HepG2 (cell line): ENCODE results near the gene RNF114. TPM values are rescaled to one million over a fixed set of nuclear protein-coding genes. Genes with fewer than 3 reads are reported as not detected.
"Not testable (repeated sequence)": the region's sequence is repeated elsewhere in the genome, so short reads cannot be mapped to it uniquely, and the experiment has no call there.

Experiments
- ATAC-seq: fragments of 200-7000 bp; cut with Tn5 transposase; 3 replicates; pipeline ENCODE4 v1.9.1; 2020; ENCODE audit warnings: mild to moderate bottlenecking, moderate library complexity
- BruUV-seq: library from RNA; stranded (reverse); fragments of 400-500 nt; replicated peaks from 2 replicates; lab custom pipeline; 2021; lab: Mats Ljungman, UMichigan
- CTCF ChIA-PET: fragments of 300-600 bp; formaldehyde crosslinking; extraction: SDS; loops from one replicate; lab custom pipeline; 2021; ENCODE audit warnings: low total read pairs, inconsistent platforms, low intra/inter-chr PET ratio; lab: Yijun Ruan, JAX
- POLR2A ChIA-PET: fragments of 350-600 bp; sonication (Branson Sonifier 250); formaldehyde crosslinking; loops from one replicate; lab custom pipeline; 2020; ENCODE audit warnings: antibody characterized with exemption, inconsistent platforms; lab: Yijun Ruan, JAX
- DNase-seq: peaks from one replicate; pipeline ENCODE4 v3.0.0-alpha.2; 2015; ENCODE audit warnings: low spot score
- FAIRE-seq: peaks from 3 replicates; lab custom pipeline; 2011; peaks lifted over from hg19 to GRCh38; lab: Jason Lieb, UNC
- H2AFZ ChIP-seq: one replicate; pipeline ENCODE4 v1.6.1; 2011; ENCODE audit warnings: low read length, inconsistent platforms
- H3K27ac ChIP-seq: fragments of 300-600 bp; 3 replicates; pipeline ENCODE4 v1.8.0; 2011; ENCODE audit warnings: mixed run types, mild to moderate bottlenecking, mixed read lengths, low read length, inconsistent platforms; ENCODE audit not compliant: insufficient read depth; ENCODE audit errors: extremely low read length
- H3K27me3 ChIP-seq, 2 experiments: fragments of 200-600 bp in 1 of 2; 2 replicates in 1 of 2; 3 replicates in 1 of 2; pipeline versions ENCODE4 v1.6.0 to v1.8.0; 2011; ENCODE audit warnings: low read length in 2 of 2, mild to moderate bottlenecking in 2 of 2, moderate library complexity in 2 of 2, inconsistent platforms in 1 of 2; ENCODE audit not compliant: insufficient read depth in 2 of 2, control insufficient read depth in 1 of 2
- H3K36me3 ChIP-seq, 2 experiments: fragments of 200-600 bp in 1 of 2; replicated peaks in 1 of 2; 2 replicates in 1 of 2; 3 replicates in 1 of 2; pipeline versions ENCODE4 v1.5.1 to v1.8.0; 2011; ENCODE audit warnings: low read length in 2 of 2, inconsistent platforms in 1 of 2; ENCODE audit not compliant: insufficient read depth in 2 of 2, control insufficient read depth in 1 of 2
- H3K4me1 ChIP-seq: 2 replicates; pipeline ENCODE4 v1.5.1; 2012; ENCODE audit warnings: low read length, inconsistent platforms; ENCODE audit not compliant: insufficient read depth
- H3K4me2 ChIP-seq: 2 replicates; pipeline ENCODE4 v1.6.0; 2011; ENCODE audit warnings: low read depth, low read length, inconsistent platforms
- H3K4me3 ChIP-seq, 3 experiments: fragments of 200-600 bp in 1 of 3; sonication (generic), shearing (Covaris generic) in 1 of 3; replicated peaks in 1 of 3; 2 replicates each; pipeline ENCODE4 v1.5.1; 2011 to 2016; ENCODE audit warnings: low read length in 3 of 3, inconsistent platforms in 2 of 3, low read depth in 2 of 3, mild to moderate bottlenecking in 2 of 3, control low read depth in 1 of 3, mixed read lengths in 1 of 3; ENCODE audit not compliant: insufficient read depth in 1 of 3
- H3K79me2 ChIP-seq: one replicate; pipeline ENCODE4 v1.6.1; 2011; ENCODE audit warnings: low read length, inconsistent platforms; ENCODE audit not compliant: insufficient read depth
- H3K9ac ChIP-seq: 2 replicates; pipeline ENCODE4 v1.6.0; 2011; ENCODE audit warnings: mild to moderate bottlenecking, low read depth, low read length, inconsistent platforms; ENCODE audit not compliant: insufficient read depth
- H3K9me3 ChIP-seq: 2 replicates; pipeline ENCODE4 v1.5.1; 2012; ENCODE audit warnings: mild to moderate bottlenecking, low read length
- H4K20me1 ChIP-seq: 2 replicates; pipeline ENCODE4 v1.6.0; 2011; ENCODE audit warnings: inconsistent platforms, mild to moderate bottlenecking, low read length, moderate library complexity; ENCODE audit not compliant: insufficient read depth
- HOXA3 ChIP-seq: sonication (generic); formaldehyde crosslinking; IDR thresholded peaks from 2 replicates; pipeline ENCODE4 v1.5.0; 2020; ENCODE audit warnings: missing genetic modification reagents
- ZNF674 ChIP-seq: sonication (generic); formaldehyde crosslinking; IDR thresholded peaks from 2 replicates; pipeline ENCODE4 v1.5.0; 2020; ENCODE audit warnings: low read depth, mild to moderate bottlenecking, missing genetic modification reagents
- WGBS: methylation state at CpG from one replicate; pipeline ENCODE4 v1.1.6; 2017; ENCODE audit warnings: low lambda C conversion rate; 5-methylcytosine and 5-hydroxymethylcytosine counted together
- in situ Hi-C: cut with HindIII; loops from 2 replicates; pipeline ENCODE4 v1.10.0; 2017; ENCODE audit warnings: low pct_unique_long_range_greater_than_20kb; ENCODE audit not compliant: extremely low pct_ligation_motif_present
- intact Hi-C: fragments of 100-400 bp; cut with micrococcal nuclease; formaldehyde crosslinking; loops from one replicate; pipeline ENCODE4 v1.10.0; 2022; ENCODE audit not compliant: unreplicated experiment
- polyA plus RNA-seq, 8 experiments: library from polyadenylated mRNA; depleted of rRNA in 3 of 8; stranded (reverse) in 7 of 8; unstranded in 1 of 8; fragments of >200 nt; fragmentation: Illumina TruSeq in 4 of 8; extraction: Trizol in 4 of 8; gene quantifications; 2 replicates each; pipeline versions ENCODE4 v1.2.1 to v1.2.3, GENCODE V29; 2011 to 2016; ENCODE audit warnings: low read depth in 4 of 8, missing spikeins in 1 of 8, mixed read lengths in 1 of 8; ENCODE audit not compliant: insufficient read depth in 1 of 8
- total RNA-seq, 5 experiments: library from RNA; depleted of rRNA; stranded (reverse); fragments of >200 nt; fragmentation: Illumina TruSeq; extraction: Trizol; gene quantifications; 2 replicates each; pipeline ENCODE4 v1.2.3, GENCODE V29; 2016; ENCODE audit warnings: low read depth in 1 of 5
- TF ChIP-seq, protein P1 (sequence below): sonication (generic); formaldehyde crosslinking; IDR thresholded peaks from 2 replicates; pipeline ENCODE4 v1.4.0; 2020; ENCODE audit warnings: low read depth, missing genetic modification reagents
- TF ChIP-seq, protein P2 (sequence below): sonication (generic); formaldehyde crosslinking; IDR thresholded peaks from 2 replicates; pipeline ENCODE4 v1.4.0; 2020; ENCODE audit warnings: missing genetic modification reagents
- TF ChIP-seq, protein P3 (sequence below): sonication (generic); formaldehyde crosslinking; IDR thresholded peaks from 2 replicates; pipeline ENCODE4 v1.4.0; 2020; ENCODE audit warnings: missing genetic modification reagents
- TF ChIP-seq, protein P4 (sequence below): sonication (generic); formaldehyde crosslinking; IDR thresholded peaks from 2 replicates; pipeline ENCODE4 v1.5.0; 2020; ENCODE audit warnings: mild to moderate bottlenecking, missing genetic modification reagents

RNF114 gene
- total and polyA plus RNA-seq, 2 of the 13 experiments (the other 11 are each of a cell fraction or from before 2014, with no cell fraction given): 119 to 126 TPM

DNA sequence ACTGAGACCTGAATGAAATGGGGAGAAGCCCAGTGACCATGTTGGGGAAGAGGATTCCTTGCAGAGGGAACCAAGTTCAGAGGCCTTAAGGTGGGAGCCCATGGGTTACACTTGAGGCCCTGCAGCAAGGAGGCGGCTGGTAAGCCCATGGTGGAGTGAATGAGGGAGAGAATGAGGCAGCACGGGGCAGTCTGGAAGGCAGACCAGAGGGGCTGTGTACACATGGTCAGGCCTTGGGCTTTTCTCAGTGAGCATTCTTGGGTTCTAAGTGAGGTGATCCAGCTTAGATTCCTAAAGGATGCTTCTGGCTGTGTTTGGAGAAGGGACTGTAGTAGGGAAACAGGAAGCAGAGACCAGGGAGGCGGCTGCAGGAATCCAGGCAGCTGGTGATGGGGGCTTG is 19.0 kb downstream of the RNF114 start (continued):
- TF ChIP-seq, protein P1, sequence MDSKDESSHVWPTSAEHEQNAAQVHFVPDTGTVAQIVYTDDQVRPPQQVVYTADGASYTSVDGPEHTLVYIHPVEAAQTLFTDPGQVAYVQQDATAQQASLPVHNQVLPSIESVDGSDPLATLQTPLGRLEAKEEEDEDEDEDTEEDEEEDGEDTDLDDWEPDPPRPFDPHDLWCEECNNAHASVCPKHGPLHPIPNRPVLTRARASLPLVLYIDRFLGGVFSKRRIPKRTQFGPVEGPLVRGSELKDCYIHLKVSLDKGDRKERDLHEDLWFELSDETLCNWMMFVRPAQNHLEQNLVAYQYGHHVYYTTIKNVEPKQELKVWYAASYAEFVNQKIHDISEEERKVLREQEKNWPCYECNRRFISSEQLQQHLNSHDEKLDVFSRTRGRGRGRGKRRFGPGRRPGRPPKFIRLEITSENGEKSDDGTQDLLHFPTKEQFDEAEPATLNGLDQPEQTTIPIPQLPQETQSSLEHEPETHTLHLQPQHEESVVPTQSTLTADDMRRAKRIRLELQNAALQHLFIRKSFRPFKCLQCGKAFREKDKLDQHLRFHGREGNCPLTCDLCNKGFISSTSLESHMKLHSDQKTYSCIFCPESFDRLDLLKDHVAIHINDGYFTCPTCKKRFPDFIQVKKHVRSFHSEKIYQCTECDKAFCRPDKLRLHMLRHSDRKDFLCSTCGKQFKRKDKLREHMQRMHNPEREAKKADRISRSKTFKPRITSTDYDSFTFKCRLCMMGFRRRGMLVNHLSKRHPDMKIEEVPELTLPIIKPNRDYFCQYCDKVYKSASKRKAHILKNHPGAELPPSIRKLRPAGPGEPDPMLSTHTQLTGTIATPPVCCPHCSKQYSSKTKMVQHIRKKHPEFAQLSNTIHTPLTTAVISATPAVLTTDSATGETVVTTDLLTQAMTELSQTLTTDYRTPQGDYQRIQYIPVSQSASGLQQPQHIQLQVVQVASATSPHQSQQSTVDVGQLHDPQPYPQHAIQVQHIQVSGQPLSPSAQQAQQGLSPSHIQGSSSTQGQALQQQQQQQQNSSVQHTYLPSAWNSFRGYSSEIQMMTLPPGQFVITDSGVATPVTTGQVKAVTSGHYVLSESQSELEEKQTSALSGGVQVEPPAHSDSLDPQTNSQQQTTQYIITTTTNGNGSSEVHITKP (CRISPR knock-in tag): no peak

DNA sequence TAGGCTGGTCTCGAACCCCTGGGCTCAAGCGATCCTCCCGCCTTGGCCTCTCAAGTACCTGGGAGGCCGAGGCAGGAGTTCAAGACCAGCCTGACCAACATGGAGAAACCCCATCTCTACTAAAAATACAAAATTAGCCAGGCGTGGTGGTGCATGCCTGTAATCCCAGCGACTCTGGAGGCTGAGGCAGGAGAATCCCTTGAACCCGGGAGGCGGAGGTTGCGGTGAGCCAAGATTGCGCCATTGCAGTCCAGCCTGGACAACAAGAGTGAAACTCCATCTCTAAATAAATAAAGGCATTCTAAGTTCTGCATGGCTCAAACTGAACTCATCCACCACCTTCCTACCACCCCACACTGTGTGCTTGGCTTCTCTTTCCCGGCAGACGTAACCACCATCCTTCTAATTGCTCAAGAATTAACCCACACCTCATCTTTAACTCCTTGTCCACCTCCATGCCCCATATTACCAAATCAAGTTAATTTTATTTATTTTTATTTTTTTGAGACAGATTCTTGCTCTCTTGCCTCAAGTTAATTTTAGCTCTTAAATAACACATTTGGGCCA is 19.7 kb downstream of the RNF114 start:
- H3K27me3 ChIP-seq, ATAC-seq, H3K4me2 ChIP-seq, in situ Hi-C loops, CTCF ChIA-PET, intact Hi-C loops, BruUV-seq: not testable (repeated sequence)
- H3K4me1 ChIP-seq: peaks cover 16% of the 10 kb centered on the region
- TF ChIP-seq, protein P2, sequence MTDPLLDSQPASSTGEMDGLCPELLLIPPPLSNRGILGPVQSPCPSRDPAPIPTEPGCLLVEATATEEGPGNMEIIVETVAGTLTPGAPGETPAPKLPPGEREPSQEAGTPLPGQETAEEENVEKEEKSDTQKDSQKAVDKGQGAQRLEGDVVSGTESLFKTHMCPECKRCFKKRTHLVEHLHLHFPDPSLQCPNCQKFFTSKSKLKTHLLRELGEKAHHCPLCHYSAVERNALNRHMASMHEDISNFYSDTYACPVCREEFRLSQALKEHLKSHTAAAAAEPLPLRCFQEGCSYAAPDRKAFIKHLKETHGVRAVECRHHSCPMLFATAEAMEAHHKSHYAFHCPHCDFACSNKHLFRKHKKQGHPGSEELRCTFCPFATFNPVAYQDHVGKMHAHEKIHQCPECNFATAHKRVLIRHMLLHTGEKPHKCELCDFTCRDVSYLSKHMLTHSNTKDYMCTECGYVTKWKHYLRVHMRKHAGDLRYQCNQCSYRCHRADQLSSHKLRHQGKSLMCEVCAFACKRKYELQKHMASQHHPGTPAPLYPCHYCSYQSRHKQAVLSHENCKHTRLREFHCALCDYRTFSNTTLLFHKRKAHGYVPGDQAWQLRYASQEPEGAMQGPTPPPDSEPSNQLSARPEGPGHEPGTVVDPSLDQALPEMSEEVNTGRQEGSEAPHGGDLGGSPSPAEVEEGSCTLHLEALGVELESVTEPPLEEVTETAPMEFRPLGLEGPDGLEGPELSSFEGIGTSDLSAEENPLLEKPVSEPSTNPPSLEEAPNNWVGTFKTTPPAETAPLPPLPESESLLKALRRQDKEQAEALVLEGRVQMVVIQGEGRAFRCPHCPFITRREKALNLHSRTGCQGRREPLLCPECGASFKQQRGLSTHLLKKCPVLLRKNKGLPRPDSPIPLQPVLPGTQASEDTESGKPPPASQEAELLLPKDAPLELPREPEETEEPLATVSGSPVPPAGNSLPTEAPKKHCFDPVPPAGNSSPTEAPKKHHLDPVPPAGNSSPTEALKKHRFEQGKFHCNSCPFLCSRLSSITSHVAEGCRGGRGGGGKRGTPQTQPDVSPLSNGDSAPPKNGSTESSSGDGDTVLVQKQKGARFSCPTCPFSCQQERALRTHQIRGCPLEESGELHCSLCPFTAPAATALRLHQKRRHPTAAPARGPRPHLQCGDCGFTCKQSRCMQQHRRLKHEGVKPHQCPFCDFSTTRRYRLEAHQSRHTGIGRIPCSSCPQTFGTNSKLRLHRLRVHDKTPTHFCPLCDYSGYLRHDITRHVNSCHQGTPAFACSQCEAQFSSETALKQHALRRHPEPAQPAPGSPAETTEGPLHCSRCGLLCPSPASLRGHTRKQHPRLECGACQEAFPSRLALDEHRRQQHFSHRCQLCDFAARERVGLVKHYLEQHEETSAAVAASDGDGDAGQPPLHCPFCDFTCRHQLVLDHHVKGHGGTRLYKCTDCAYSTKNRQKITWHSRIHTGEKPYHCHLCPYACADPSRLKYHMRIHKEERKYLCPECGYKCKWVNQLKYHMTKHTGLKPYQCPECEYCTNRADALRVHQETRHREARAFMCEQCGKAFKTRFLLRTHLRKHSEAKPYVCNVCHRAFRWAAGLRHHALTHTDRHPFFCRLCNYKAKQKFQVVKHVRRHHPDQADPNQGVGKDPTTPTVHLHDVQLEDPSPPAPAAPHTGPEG (CRISPR knock-in tag): 0 out of 2 replicates have a peak, but pooled peaks have one; percentile 33
- TF ChIP-seq HOXA3 (CRISPR knock-in tag) (0 out of 2 replicates have a peak, but pooled peaks have one; percentile 39), ZNF674 (0 out of 2 replicates have a peak, but pooled peaks have one; percentile 5)
- TF ChIP-seq, protein P3, sequence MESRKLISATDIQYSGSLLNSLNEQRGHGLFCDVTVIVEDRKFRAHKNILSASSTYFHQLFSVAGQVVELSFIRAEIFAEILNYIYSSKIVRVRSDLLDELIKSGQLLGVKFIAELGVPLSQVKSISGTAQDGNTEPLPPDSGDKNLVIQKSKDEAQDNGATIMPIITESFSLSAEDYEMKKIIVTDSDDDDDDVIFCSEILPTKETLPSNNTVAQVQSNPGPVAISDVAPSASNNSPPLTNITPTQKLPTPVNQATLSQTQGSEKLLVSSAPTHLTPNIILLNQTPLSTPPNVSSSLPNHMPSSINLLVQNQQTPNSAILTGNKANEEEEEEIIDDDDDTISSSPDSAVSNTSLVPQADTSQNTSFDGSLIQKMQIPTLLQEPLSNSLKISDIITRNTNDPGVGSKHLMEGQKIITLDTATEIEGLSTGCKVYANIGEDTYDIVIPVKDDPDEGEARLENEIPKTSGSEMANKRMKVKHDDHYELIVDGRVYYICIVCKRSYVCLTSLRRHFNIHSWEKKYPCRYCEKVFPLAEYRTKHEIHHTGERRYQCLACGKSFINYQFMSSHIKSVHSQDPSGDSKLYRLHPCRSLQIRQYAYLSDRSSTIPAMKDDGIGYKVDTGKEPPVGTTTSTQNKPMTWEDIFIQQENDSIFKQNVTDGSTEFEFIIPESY (CRISPR knock-in tag): peak; percentile 62; the same call in 1 of the 2 replicates
- TF ChIP-seq, protein P4, sequence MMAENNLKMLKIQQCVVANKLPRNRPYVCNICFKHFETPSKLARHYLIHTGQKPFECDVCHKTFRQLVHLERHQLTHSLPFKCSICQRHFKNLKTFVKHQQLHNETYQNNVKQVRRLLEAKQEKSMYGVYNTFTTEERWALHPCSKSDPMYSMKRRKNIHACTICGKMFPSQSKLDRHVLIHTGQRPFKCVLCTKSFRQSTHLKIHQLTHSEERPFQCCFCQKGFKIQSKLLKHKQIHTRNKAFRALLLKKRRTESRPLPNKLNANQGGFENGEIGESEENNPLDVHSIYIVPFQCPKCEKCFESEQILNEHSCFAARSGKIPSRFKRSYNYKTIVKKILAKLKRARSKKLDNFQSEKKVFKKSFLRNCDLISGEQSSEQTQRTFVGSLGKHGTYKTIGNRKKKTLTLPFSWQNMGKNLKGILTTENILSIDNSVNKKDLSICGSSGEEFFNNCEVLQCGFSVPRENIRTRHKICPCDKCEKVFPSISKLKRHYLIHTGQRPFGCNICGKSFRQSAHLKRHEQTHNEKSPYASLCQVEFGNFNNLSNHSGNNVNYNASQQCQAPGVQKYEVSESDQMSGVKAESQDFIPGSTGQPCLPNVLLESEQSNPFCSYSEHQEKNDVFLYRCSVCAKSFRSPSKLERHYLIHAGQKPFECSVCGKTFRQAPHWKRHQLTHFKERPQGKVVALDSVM (CRISPR knock-in tag): peak; percentile 85
- TF ChIP-seq, all 625 proteins: peak for 5; not testable (repeated sequence) for 620
- FAIRE-seq, POLR2A ChIA-PET, H3K79me2 ChIP-seq, H3K9me3 ChIP-seq, H3K9ac ChIP-seq, H3K4me3 ChIP-seq, H2AFZ ChIP-seq, H4K20me1 ChIP-seq, DNase-seq, H3K27ac ChIP-seq: not testable (repeated sequence)
- peaks cover 26 to 60% of the 10 kb centered on the region in 2 experiments for H3K36me3 ChIP-seq
- WGBS: 96% methylated on average over 12 of the region's 12 CpGs
